ENCODE results near the gene TSPEAR. TPM values are rescaled to one million over a fixed set of nuclear protein-coding genes. Genes with fewer than 3 reads are reported as not detected.

The TSPEAR gene
- total RNA-seq, 1 donor from 2014 or later, result 0.13 TPM

- DNase-seq (ENCODE audit: low read depth in 2 of 2), result no peak
Measured at GRCh38 chr21:44471341-44471740, 240.0 kb downstream of the TSPEAR start.

- no peak for DNase-seq (ENCODE audit: low read depth in 2 of 2)
Measured at GRCh38 chr21:44467859-44468195, 243.5 kb downstream of the TSPEAR start.

GRCh38 chr21:44466996-44467858, 244.1 kb downstream of the TSPEAR start:
- DNase-seq (ENCODE audit: low read depth in 2 of 2), result no peak

- no peak for DNase-seq (ENCODE audit: low read depth in 2 of 2)
Measured at GRCh38 chr21:44466351-44466954, 244.9 kb downstream of the TSPEAR start.

GRCh38 chr21:44464351-44464750, 247.0 kb downstream of the TSPEAR start:
- DNase-seq (ENCODE audit: low read depth in 2 of 2), result no peak

GRCh38 chr21:44463724-44464123, 247.6 kb downstream of the TSPEAR start:
- no peak for DNase-seq (ENCODE audit: low read depth in 2 of 2)

- no peak for DNase-seq (ENCODE audit: low read depth in 2 of 2)
Measured at GRCh38 chr21:44462834-44463200, 248.6 kb downstream of the TSPEAR start.

- DNase-seq (ENCODE audit: low read depth in 2 of 2), result no peak
Measured at GRCh38 chr21:44462086-44462833, 249.1 kb downstream of the TSPEAR start.

GRCh38 chr21:44461464-44462001, 249.8 kb downstream of the TSPEAR start:
- peak in 1 of 2 donors; percentile 7 for DNase-seq (ENCODE audit: low read depth in 2 of 2)

- DNase-seq (ENCODE audit: low read depth in 2 of 2), result no peak
Measured at GRCh38 chr21:44461005-44461404, 250.4 kb downstream of the TSPEAR start.

- no peak for DNase-seq (ENCODE audit: low read depth in 2 of 2)
Measured at GRCh38 chr21:44460441-44460755, 251.0 kb downstream of the TSPEAR start.

GRCh38 chr21:44459712-44460440, 251.5 kb downstream of the TSPEAR start:
- no peak for DNase-seq (ENCODE audit: low read depth in 2 of 2)

- no peak for DNase-seq (ENCODE audit: low read depth in 2 of 2)
Measured at GRCh38 chr21:44458971-44459711, 252.2 kb downstream of the TSPEAR start.

- no peak for DNase-seq (ENCODE audit: low read depth in 2 of 2)
Measured at GRCh38 chr21:44456915-44457736, 254.2 kb downstream of the TSPEAR start.

GRCh38 chr21:44456214-44456914, 255.0 kb downstream of the TSPEAR start:
- no peak for DNase-seq (ENCODE audit: low read depth in 2 of 2)

- DNase-seq (ENCODE audit: low read depth in 2 of 2), result peak; percentile 5 to 53
Measured at GRCh38 chr21:44455524-44456213, 255.7 kb downstream of the TSPEAR start.

GRCh38 chr21:44454747-44455523, 256.4 kb downstream of the TSPEAR start, which contains the start of gene LRRC3:
LRRC3 (plus strand) TSS chr21:44455510; CDS start chr21:44456645, 1,135 bp downstream.
- peak; percentile 66 to 93 for DNase-seq (ENCODE audit: low read depth in 2 of 2)

- DNase-seq (ENCODE audit: low read depth in 2 of 2), result no peak
Measured at GRCh38 chr21:44454058-44454457, 257.3 kb downstream of the TSPEAR start.

Data from dermis microvascular lymphatic vessel endothelial cell (primary cell).